HT1080 (cell line): Measurements from ENCODE around the gene TP53BP2. TPM values are rescaled to one million over a fixed set of nuclear protein-coding genes. Genes with fewer than 3 reads are reported as not detected.

ENCODE experiments used
- DNase-seq: peaks from one replicate; pipeline ENCODE4 v3.0.0-alpha.2; 2015; ENCODE audit warnings: low read depth
- total RNA-seq: library from RNA; depleted of rRNA; stranded (reverse); fragments of >200 nt; shearing (Covaris generic); gene quantifications from 2 replicates; pipeline ENCODE4 v1.2.3, GENCODE V29; 2014

The TP53BP2 gene
- total RNA-seq, 1 experiment from 2014 or later, result 22.8 TPM

DNA sequence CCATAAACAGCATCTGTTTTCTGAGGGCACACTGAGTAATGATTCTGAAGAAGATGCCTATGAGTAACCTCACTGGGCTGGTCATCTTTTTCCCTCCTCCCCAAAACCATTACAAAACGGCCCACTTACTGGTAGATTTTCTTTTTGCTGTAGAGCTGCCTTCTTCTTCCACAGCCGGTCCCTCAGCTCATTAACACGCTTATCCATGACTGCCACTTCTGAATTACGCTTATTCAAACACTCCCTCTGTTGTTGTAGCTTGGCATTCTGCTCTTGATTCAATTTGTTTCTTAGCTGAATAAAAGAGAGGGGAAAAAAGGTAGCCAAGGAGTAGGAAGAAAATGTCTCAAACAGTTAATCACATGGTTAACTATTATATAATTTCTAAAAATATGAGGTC is 43.1 kb downstream of the TP53BP2 start:
- no peak for DNase-seq

DNA sequence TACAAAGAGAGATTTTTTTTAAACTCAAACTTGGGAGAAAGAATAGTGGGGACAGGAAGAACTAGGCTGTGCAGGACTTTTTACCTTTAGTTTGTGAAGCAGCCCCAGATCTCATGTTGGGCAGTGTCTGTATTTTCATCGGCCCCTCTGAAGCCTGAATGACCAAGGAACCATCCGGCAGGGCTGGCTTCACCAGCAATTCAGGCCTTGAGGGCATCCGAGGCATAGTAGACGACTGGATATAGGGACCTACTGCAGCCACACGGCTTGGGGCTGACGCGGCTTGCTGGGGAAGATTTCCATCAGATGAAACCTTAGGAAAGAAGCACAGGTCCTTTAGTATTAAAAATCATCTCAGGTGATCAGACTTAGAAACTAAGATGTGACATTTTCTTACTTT is 43.7 kb downstream of the TP53BP2 start:
- DNase-seq, result no peak

DNA sequence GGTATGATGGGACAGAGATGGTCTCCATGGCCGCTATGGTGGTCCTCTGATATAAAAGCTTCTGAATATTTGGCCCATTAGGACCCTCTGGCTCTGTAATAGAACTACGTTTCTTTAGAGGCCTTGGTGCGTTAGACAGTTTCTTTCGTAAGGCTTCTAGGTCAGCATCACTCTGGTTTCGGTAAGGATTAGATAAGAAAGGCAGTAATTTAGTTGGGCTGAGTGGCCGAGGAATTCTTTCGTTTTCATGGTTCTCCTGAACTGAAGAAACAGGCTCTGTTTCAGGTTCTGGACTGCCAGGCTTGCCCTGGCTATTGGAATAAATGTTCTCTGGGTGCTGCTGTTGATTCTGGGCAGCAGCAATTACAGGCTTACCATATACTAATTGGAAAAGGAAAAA is 49.5 kb downstream of the TP53BP2 start:
- DNase-seq, result no peak

DNA sequence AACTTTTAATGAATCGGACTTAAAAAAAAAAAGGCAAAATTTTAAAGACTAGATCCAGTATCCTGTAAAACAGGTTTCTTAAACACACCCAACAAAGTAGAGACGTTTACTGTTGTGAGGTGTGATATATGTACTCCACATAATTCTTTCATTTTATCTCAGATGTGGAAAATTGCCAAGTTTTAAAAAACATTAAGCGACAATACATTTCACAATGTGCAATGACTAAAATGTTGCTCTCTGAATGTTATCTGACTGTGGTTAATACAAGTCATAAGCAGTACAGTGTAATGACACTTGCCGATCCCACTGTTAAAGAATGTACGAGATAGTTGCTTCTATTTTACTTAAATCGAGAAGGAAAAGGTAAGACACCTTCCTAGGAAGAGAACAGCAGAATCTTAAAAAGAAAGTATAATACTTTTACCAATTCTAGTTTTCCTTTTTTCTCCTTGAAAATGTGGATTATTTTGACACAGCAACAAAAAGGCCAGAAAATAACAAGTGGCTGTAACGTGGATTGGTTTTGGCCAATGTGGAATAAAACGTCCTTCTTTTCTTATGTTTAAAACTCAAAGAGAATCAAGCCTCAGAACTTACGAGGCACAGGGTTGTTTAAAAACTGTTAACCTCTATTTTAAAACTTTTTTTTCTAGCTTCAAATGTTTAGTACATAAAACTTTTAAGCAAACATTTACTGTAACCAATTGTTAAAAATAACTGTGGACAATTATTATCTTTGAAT is 51.4 kb downstream of the TP53BP2 start:
- no peak for DNase-seq

DNA sequence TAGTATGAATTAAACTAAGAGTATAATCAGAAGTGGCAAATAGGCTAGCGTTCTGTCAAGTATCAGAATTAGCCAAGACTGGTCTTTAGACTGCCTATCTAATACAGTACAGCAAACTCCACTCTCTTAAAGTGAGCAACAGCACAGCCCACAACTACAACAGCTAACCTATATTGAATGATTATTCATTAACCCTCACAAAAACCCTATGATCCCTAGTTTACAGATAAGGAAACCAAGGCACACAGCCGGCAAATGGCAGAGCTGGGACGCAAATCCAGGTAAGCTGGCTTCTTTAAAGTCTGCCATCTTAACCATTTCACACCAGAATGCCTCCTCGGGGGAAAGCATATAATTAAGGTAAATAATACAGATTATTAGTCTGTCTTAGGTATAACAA is 52.0 kb downstream of the TP53BP2 start:
- no peak for DNase-seq

DNA sequence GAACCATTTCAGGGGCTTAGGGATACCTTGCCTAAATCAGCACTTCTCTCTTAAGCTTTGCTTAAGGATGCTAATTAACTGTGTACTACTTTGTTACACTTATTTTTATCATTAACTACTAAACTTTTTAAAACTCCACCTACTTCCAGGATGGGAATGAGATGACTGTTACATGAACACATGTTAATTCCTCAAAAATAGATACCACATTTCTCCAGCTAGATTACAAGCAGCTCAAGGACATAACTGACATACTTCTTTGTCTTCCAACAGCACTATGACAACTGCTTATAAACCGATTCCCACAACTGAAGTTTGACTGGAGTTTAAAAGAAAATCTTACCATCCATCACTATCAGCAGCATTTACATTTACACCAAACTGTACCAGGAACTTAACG is 53.7 kb downstream of the TP53BP2 start:
- DNase-seq, result no peak

DNA sequence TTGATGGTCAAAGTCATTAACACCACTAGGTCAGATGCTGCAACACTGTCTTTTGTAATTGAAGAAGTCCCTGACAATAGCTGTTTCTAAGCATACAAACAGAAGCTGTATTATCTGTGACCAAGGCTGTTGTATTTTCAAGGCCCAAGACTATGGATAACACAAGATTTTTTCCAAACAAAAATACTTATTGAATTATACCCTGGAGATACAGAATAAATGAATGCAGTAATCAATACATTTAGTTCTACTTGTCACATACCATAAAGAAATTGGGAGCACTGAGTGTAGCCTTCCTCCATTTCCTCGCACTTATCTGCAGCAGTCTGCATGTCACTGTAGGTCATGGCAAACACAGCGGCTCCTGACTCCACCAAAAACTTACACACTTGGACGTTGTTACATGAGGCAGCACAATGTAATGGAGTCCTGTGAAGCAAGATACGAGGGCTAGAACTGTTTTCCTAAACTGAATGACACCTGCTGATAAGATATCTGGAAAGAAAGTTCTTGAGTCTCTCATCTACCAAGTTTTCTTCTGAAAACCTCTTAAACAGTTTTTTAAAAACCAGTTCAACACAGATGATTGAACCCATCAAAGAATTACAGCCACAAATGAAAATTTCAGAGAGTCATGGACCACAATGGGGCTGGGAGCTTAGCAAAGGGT is 56.9 kb downstream of the TP53BP2 start:
- DNase-seq, result no peak

DNA sequence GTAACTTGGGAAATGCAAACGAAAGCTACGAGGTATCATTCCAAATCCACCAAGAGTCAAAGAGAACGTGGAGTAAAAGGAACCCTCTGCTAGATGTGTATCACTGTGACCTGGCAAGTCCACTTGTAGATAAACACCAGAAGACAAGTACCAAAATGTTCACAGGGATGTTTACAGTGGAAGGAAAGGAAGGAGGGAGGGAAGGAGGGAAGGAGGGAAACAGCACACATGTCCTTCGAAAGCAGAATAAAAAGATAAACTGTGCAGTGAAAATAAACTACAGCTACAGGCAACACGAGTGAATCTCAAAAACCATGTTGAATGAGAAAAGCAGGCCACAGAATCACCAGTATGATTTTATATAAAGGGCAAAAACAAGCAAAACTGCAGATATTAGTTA is 59.9 kb downstream of the TP53BP2 start:
- no peak for DNase-seq

DNA sequence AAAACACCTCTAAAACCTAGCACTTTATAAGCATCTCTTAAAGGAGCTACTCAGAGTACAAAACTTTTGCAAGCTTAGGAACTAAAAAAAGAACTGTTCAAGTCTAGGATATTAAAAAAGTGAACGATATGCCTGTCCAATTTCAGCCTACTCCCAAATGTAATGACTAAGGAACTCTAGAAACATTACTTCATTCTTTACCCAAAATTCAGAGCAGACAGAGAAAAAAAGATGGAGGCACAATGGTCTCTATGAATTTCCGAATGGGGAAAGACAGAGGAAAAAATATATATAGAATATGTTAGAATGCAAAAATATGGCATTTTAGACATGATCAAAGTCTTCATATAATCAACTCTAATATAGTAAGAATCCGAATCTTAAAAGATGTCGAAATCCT is 61.2 kb downstream of the TP53BP2 start:
- no peak for DNase-seq

DNA sequence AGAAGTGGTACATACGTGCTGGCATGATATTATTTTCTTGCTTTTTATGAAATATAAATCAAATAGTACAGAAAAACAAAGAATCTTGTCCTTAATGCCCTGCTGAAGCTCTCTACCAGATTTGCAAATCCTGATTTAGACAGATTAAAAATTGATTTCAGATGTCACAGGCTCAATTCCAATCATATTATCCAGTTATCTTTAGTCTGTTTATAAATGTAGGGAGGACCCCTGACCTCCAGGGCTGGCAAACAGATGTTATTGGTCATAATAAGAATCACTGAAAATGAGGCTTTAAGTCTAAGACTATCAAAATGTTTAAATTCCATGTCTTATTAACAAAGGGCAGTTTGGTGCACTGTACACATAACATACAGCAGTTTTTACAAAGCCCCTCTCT is 62.1 kb downstream of the TP53BP2 start:
- no peak for DNase-seq

DNA sequence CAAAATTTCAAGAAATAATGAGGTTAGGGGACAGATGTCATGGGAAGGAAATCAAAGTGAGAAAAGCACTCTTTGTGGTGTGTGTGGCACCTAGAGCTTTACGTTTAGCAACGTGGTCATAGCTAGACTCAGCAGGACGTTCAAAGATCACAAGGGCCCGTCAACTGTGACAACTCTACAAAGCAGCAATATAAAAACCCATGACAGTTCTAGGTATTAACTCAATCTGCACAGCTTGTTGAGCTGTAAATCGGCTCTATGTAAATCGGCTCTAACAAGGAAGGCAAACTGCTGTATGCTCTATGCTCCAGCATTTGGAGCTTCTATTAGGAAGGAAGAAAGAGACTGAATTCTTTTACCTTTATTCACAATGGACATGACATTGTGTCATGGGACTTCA is 64.8 kb downstream of the TP53BP2 start:
- no peak for DNase-seq

DNA sequence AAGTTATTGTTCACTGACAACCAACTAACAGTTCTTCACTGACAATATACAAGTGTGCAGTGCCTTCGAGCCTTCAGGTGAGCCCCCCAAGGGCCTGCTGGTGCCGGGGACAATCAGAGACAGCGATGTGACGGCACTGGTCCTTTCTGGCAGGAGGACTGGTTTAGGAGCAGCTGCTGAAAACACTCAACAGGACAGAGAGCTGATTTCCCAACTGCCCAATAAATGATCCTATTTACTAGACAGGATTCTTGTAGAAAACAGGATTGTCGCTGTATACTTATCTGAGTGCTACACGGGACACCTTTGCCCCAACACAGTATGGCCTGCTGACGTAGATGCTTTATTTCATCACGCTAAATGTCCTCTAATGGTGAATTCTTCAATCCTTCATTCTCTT is 65.4 kb downstream of the TP53BP2 start:
- no peak for DNase-seq

DNA sequence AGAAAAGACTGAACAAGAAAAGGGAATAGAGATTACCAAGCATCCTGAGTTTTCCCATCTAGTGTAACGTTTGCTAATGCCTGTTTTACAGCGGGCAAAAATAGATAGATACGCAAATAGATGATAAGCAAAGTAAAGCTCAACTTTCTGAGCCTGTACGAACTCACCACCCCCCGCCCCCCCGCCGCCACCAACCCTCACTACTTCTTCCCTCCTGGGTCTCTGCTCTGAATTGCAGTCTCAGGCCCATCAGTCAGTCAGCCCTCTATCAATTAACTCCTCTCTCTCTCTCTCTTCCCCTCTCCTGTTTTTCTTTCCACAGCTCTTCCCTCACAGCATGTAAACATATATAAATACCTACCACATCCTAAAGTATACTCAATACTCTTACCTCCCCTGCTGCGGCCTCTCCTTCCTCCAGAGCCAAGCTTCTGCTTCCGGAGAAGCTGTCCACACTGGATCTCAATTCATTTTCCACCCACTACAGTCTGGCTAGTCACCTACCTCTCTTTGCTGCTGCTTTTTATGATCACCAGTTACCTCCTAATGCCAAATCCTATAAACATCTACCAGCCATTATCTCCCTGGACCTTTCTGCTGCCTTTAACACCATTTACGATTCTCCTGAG is 68.8 kb downstream of the TP53BP2 start:
- no peak for DNase-seq

DNA sequence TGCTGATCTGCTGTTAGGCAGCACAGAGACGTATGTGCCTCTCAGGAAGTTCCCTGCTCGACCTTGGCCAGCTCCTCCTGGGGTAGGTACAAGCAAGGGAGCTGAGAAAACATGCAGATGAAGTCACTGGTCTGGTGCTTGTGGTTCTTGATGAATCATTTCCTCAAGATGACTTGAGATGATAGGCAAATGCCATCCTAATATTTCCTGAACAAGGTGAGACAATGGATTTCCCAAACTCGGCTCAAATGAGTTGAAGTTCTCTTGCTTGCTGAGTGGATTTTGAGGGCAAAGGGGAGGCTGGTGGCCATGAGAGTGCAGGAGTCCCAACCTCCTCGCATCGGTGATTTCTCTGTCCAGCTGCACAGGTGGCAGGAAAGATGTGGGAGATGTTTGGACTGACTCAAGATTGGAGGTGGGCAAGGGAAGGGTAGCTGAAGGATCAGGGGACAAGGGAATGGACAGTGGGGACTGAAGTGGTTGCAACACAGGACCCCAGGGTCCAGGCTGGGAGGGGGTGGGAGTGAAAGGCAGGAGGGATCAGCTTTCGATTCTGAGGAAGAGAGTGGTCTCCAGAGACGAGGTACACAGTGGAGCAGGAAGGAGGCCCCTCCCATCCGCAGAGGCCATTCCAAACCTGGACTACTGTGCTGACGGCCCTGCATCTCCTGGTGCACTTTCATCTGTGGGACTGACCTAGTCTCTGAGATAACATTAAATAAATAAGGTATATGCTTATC is 69.5 kb downstream of the TP53BP2 start:
- DNase-seq, result peak; percentile 97

DNA sequence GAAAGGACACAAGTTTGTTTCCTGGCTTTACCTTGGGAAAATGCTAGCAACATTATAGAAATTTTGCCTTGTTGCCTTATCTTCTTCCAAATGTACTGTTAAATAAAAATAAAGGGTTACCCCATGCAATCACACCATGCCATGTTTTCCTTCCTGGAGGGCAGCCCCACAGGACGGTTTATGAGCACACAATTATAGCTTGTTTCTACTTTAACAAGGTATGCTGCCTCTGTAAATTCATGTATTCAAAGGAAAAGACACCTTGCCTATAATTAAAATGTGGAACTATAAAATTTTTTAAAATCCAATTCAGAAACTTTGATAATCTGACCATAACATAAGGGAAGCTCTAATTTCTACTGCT is 70.1 kb downstream of the TP53BP2 start:
- no peak for DNase-seq

DNA sequence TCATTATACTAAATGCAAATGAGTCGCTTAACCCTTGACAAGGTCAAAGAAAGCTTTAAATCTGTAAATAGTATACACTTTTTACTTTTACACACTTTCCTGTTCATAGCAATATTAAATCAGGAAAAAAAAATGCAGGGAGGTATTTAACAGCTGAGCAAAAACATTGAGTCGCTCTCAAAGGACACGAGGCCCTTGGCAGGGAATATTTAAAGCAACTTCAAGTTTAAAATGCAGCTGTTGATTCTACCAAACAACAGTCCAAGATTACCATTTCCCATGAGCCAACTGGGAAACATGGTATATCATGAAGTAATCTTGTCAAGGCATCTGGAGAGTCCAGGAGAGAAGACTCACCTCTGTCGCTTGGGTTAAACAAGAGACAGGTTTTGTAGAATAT is 70.7 kb downstream of the TP53BP2 start:
- DNase-seq, result peak; percentile 30

DNA sequence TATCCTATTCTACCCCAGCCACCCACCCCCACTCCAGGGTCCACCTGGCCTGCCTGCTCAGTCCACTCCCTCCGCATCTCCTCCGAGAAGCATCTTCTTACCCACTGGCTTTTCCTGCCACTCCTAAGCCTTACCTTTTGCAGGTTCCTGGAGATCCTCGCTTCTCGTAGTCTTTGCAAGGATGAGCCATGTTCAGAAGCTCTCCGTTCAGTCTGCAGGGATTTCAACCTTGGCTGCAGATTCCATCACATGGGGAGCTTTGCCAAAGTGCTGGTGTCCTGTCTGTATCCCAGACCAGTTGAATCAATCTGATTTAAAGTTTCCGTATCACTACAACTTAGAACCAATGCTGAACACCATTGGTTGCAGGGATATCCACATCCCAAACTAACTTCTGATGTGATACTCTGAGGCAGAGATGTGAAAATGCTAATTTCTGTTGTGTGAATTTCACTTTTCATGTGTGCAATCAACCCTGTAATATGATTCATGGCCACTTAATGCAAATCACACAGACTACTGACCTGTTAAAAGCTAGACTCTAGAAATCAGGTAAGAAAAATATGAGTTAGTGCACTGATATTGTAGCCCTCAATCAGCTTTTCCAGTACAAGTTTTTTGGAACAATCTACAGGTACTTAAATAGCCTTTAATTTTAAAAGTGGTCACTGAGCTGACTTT is 71.5 kb downstream of the TP53BP2 start:
- no peak for DNase-seq

DNA sequence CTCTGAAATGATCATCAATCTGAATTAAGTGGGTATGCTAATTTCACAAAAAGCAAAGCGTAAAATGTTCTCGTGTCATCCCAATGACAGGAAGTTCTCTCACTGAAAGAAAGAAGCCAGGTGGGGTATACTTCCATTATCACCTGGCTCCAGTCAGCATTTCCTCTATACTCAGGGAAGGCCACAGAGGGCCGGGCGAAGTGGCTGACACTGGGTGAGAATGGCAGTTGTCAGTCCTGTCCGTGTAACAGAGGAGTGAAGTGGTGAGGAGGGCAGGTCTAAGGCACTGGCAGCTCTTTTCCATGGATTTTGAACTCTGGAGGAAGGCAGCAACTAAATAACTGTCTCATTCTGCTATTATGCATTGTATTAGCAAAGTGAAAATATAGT is 73.0 kb downstream of the TP53BP2 start:
- DNase-seq, result no peak

DNA sequence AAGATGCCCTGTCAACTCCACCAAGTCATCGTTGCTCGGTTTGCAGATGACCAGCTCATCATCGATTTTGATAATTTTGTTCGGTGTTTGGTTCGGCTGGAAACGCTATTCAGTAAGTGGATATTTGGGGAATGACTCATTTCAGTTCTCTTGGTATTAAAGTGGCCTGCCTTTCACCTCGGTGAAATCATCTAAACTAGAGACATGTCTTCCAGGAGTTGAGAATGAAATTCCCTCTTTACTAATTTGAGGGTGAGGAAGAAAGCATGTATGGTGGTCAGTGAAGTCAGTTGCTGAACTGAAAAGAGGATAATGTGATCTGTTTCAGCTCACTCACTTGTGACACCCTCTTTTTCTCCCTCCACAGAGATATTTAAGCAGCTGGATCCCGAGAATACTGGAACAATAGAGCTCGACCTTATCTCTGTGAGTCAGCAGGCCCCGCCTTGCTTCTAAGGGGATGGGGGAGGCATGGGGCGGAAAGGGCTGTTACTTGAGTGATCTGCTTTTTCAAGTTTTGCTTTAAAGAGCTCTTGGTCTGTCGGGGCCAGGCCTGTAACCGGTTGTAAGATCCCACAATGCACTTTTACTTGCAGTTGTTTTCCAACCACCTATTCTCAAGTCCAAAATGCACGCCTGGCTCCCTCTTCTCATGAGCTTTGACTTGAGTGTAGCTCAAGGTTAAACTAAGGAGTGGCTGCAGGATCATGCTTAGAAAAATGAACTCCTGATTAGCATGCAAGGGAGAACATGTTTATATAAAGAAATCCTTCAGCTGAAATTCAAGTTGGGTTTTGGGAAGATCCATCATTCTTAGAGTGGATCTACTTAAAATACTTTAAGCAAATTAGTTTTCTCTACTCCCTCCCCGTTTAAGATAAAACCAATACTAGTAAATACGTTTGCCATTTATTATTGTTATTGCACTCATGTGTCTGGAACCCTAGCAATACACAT is 73.7 kb downstream of the TP53BP2 start:
- peak; percentile 91 for DNase-seq

DNA sequence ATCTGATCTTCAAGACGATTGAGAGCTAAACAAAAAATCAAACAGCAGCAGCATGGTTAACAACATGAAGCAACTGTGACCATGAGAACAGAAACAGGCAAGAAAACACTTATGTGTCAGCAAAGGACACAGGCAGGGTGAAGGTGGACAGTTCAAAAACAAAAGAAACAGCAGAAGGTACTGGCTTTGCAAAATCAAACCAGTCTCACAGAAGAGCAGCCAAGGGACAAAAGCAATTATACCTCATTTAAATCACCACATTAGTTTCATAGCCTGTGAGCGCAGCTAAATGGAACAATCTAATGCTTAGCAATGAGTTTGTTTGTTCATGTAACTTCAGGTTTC is 74.3 kb downstream of the TP53BP2 start:
- no peak for DNase-seq
